Transverse colon (tissue), 4 donors: Measurements from ENCODE around the gene SHMT1.

ENCODE experiments used
- POLR2A ChIP-seq: fragments of 450-650 bp; IDR thresholded peaks from one replicate; pipeline ENCODE4 v1.6.1; 2016; ENCODE audit warnings: antibody characterized with exemption, mild to moderate bottlenecking, moderate library complexity
- POLR2AphosphoS5 ChIP-seq, 3 donors: sonication (generic); formaldehyde crosslinking; IDR thresholded peaks; one replicate each; pipeline ENCODE4 v1.6.1; 2016; ENCODE audit warnings: antibody characterized with exemption in 3 of 3
- TF ChIP-seq, protein P1 (sequence below), 5 experiments: fragments of 200-600 bp in 3 of 5; fragments of 450-650 bp in 2 of 5; sonication (generic) in 3 of 5; IDR thresholded peaks; 1 replicate in 2 of 5; 2 replicates in 3 of 5; pipeline ENCODE4 v1.5.1; 2016 to 2017; ENCODE audit warnings: antibody characterized with exemption in 5 of 5, inconsistent platforms in 3 of 5, mild to moderate bottlenecking in 2 of 5, moderate library complexity in 1 of 5

DNA sequence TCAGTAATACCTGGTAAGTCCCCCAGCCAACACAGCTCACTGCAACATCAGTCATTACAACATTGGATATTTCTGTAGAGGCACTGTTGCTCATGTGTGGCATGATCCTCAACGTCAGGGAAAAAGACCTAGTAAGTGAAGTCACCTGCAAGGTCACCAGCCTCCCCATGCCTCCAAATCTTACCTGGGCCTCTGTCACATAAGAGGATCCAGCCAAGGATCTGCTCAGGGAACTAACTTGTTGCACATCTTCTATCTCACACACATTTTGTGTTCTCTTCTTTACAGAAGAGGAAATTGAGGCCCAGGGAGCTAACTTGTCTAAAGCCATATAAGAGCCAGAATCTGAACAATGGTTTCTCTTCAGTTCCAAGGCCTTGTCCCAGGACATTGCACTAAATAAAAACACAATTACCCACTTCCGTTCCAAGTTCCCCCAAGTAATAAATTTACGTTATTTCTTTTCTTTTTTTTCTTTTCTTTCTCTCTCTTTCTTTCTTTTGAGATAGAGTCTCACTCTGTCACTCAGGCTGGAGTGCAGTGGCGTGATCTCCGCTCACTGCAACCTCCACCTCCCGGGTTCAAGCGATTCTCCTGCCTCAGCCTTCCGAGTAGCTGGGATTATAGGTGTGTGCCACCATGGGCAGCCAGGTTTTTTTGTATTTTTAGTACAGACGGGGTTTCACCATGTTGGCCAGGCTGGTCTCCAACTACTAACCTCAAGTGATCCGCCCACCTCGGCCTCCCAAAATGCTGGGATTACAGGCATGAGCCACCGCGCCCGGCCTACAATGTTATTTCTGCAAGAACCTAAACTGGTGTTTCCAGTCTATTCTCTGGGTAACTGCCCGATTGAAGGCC is 1.3 kb downstream of the SHMT1 start:
- TF ChIP-seq, protein P1, sequence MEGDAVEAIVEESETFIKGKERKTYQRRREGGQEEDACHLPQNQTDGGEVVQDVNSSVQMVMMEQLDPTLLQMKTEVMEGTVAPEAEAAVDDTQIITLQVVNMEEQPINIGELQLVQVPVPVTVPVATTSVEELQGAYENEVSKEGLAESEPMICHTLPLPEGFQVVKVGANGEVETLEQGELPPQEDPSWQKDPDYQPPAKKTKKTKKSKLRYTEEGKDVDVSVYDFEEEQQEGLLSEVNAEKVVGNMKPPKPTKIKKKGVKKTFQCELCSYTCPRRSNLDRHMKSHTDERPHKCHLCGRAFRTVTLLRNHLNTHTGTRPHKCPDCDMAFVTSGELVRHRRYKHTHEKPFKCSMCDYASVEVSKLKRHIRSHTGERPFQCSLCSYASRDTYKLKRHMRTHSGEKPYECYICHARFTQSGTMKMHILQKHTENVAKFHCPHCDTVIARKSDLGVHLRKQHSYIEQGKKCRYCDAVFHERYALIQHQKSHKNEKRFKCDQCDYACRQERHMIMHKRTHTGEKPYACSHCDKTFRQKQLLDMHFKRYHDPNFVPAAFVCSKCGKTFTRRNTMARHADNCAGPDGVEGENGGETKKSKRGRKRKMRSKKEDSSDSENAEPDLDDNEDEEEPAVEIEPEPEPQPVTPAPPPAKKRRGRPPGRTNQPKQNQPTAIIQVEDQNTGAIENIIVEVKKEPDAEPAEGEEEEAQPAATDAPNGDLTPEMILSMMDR (IDR thresholded peaks at IDR 0.05), result no peak
- TF ChIP-seq POLR2A (no peak), POLR2AphosphoS5 (IDR thresholded peaks at IDR 0.05) (no peak)
